Activated CD8-positive, alpha-beta memory T cell treated with anti-CD3 and anti-CD28 coated beads for 36 hours (primary cell): ENCODE measurements around the gene TBCE. TPM values are rescaled to one million over a fixed set of nuclear protein-coding genes. Genes with fewer than 3 reads are reported as not detected.
"Not testable (repeated sequence)": the region's sequence is repeated elsewhere in the genome, so short reads cannot be mapped to it uniquely, and the experiment has no call there.

Experiments used
- CTCF ChIA-PET: fragments of 350-600 bp; sonication (Branson Sonifier 250); formaldehyde crosslinking; loops from one replicate; lab custom pipeline; 2021; ENCODE audit warnings: antibody characterized with exemption; lab: Charles Lee
- POLR2A ChIA-PET: fragments of 350-600 bp; sonication (Branson Sonifier 250); formaldehyde crosslinking; loops from one replicate; lab custom pipeline; 2021; ENCODE audit warnings: antibody characterized with exemption; lab: Charles Lee
- total RNA-seq, 2 experiments: library from RNA; stranded (reverse); gene quantifications; one replicate each; pipeline ENCODE4 v1.2.3, GENCODE V29; 2021

TBCE gene
- total RNA-seq, 2 experiments from 2014 or later = 25.8 to 33.0 TPM

- POLR2A ChIA-PET = no interaction called here
- CTCF ChIA-PET = interaction anchor here (1.2 kb wide), 1 partner anchor 10 kb away, joined by 3 read pairs; no protein-coding TSS in a partner anchor
Measured at GRCh38 chr1:235426680-235427079, 59.5 kb downstream of the TBCE start.

GRCh38 chr1:235427447-235427846 lies 60.2 kb downstream of the TBCE start:
- POLR2A ChIA-PET = no interaction called here

DNA sequence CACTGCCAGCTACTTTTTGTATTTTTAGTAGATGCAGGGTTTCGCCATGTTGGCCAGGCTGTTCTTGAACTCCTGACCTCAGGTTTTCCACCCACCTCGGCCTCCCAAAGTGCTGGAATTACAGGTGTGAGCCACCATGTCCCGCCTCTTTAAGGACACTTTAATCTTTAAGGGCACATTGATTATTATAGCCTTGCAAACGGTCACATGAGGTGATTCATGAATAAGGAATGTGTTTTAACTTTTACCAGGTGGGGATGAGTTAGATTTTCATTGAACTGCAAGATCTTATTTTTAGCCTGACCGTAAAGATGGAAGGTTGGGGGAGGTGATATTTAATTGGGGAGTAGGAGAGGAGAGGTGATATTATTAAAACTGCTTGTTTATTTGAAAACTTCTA lies 61.9 kb downstream of the TBCE start:
- ChIA-PET POLR2A (no interaction called here), CTCF (no interaction called here)

More at GRCh38 chr1:235427447-235427846, 60.2 kb downstream of the TBCE start:
- CTCF ChIA-PET = interaction anchor here (1.2 kb wide), 1 partner anchor 11 kb away, joined by 3 read pairs; no protein-coding TSS in a partner anchor

- ChIA-PET POLR2A (no interaction called here), CTCF (no interaction called here)
Measured at GRCh38 chr1:235430991-235431390, 63.8 kb downstream of the TBCE start.

- ChIA-PET POLR2A (interaction anchor here (0.6 kb wide), 1 partner anchor 18 kb away, joined by 10 read pairs; no protein-coding TSS in a partner anchor), CTCF (interaction anchor here (0.6 kb wide), 1 partner anchor 11 kb away, joined by 5 read pairs; no protein-coding TSS in a partner anchor)
Measured at GRCh38 chr1:235434001-235434400, 66.8 kb downstream of the TBCE start.

- POLR2A ChIA-PET = no interaction called here
- CTCF ChIA-PET = no interaction called here
Measured at GRCh38 chr1:235441159-235441685, 74.0 kb downstream of the TBCE start.

DNA sequence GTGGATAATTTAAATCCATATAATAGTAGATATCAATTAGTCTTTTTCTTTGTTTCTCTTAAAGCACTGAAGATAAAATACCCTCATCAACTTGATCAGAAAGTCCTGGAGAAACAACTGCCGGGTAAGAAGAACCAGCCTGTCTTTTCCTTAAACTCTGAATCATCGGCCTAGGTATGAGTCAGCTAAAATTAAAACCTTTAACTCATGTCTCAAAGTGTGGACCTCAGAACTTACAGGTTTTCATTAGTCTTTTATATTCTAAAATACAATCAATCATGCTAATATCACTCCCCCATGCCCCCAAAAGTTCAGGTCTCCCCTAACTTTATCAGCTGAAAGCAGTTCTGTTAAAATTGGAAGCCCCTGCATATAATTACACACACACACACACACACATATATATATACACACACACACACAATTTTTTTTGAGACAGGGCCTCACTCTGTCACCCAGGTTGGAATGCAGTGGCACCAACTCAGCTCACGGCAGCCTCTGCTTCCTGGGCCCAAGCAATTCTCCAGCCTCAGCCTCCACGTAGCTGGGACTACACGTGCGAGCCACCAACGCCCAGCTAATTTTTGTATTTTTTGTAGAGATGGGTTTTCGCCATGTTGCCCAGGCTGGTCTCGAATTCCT lies 75.7 kb downstream of the TBCE start:
- CTCF ChIA-PET = no interaction called here
- POLR2A ChIA-PET = no interaction called here

DNA sequence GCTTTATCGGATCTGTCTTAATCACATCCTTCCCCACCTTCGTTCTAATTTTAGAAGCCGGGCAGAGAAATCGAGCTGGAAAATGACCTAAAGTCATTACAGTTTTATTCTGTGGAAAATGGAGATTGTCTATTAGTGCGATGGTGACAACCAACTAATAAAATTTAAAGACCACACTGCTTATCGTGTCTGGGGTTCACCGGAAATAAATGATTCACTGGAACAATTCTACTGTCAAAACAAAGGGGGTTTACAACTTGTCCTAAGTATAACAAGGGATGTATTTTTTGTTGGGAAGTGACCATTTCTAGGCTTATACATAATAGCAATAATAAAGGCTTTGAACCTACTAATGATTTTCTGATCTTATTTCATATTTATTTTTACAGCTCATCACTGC lies 81.4 kb downstream of the TBCE start:
- POLR2A ChIA-PET = no interaction called here
- CTCF ChIA-PET = no interaction called here

GRCh38 chr1:235450433-235450832 lies 83.2 kb downstream of the TBCE start:
- CTCF ChIA-PET = no interaction called here
- POLR2A ChIA-PET = no interaction called here

GRCh38 chr1:235450886-235451483 lies 83.8 kb downstream of the TBCE start:
- POLR2A ChIA-PET = no interaction called here
- CTCF ChIA-PET = no interaction called here

DNA sequence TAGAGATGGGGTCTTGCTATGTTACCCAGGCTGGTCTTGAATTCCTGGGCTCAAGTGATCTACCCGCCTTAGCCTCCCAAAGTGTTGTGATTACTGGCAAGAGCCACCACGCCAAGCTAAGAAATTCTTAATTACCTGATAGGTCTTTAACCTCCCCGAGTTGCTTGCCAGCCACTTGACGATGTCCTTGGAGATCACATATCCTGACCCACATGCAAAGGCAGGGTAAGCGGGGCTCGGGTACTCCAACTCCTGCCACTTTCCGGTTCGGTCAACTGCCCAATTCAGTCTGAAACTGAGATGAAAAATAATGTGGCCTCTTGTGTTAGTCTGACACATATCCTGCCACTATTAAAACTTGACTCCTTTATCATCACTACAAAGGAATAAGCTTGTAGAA lies 86.8 kb downstream of the TBCE start:
- CTCF ChIA-PET = interaction anchor here (0.6 kb wide), 1 partner anchor 66 kb away, joined by 3 read pairs; no protein-coding TSS in a partner anchor
- POLR2A ChIA-PET = no interaction called here

GRCh38 chr1:235455097-235455496 lies 87.9 kb downstream of the TBCE start:
- ChIA-PET CTCF (interaction anchor here (0.5 kb wide), 1 partner anchor 561 kb away, joined by 3 read pairs; no protein-coding TSS in a partner anchor), POLR2A (interaction anchor here (0.6 kb wide), 1 partner anchor 49 kb away, joined by 4 read pairs; the partner anchor contains the start of gene B3GALNT2)

- CTCF ChIA-PET = no interaction called here
Measured at GRCh38 chr1:235455823-235456222, 88.6 kb downstream of the TBCE start.

DNA sequence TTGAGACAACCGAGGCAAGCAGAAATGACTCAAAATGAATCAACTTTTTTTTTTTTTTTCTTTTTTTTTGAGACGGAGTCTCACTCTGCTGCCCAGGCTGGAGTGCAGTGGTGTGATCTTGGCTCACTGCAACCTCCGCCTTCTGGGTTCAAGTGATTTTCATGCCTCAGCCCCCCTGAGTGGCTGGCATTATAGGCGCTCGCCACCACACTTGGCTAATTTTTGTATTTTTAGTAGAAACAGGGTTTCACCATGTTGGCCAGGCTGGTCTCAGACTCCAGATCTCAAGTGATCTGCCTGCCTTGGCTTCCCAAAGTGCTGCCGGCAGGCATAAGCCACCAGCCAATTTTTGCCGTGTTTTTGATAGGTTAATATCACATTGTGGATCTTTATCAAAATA lies 90.6 kb downstream of the TBCE start:
- POLR2A ChIA-PET, CTCF ChIA-PET: not testable (repeated sequence)

More at GRCh38 chr1:235455823-235456222, 88.6 kb downstream of the TBCE start:
- POLR2A ChIA-PET = no interaction called here

DNA sequence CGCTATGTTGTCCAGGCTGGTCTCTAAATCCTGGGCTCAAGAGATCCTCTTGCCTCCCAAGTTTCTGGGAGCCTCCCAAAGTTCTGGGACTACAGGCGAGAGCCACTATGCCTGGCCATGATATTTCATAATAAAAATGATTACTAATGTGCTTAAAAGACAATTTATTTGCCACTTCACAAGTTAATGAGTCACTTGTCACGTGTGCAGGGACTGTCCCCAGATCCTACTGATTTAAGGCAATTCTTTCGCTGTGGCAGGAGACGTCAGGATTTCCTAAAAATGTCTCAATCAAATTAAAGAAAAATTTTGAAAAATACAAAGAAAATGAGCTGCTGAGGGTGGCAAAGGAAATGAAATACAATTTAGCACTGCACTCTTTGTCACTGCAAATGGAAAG lies 93.5 kb downstream of the TBCE start:
- POLR2A ChIA-PET = interaction anchor here (0.7 kb wide), 1 partner anchor 1038 kb away, joined by 6 read pairs; no protein-coding TSS in a partner anchor
- CTCF ChIA-PET = interaction anchor here (0.7 kb wide), 1 partner anchor 570 kb away, joined by 3 read pairs; no protein-coding TSS in a partner anchor

DNA sequence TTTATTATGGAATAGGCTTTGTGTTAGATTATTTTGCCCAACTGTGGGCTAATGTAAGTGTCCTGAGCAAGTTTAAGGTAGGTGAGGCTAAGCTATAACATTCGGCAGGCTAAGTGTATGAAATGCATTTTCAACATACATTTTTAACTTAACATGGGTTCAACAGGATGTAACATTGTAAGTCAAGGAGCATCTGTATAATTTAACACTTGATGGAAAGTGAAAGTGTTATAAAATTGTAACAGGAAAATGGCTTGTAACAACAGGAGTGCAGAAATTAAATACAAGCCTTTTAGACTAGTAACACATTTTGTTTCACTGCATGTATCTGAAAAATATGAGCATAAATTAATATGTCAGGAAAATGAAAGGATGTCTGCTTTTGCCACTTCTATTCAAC lies 94.7 kb downstream of the TBCE start:
- CTCF ChIA-PET = no interaction called here
- POLR2A ChIA-PET = no interaction called here

DNA sequence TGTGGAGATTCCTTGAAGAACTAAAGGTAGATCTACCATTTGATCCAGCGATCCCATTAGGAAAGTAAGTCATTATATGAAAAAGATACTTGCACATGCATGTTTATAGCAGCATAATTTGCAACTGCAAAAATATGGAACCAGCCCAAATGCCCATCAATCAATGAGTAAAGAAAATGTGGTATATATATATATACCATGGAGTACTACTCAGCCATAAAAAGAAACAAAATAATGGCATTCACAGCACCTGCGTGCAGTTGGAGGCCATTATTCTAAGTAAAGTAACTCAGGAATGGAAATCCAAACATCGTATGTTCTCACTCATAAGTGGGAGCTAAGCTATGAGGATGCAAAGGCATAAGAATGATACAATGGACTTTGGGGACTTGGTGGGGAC lies 95.6 kb downstream of the TBCE start:
- POLR2A ChIA-PET = not testable (repeated sequence)
- CTCF ChIA-PET = interaction anchor here (0.6 kb wide), 1 partner anchor 47 kb away, joined by 3 read pairs; no protein-coding TSS in a partner anchor

DNA sequence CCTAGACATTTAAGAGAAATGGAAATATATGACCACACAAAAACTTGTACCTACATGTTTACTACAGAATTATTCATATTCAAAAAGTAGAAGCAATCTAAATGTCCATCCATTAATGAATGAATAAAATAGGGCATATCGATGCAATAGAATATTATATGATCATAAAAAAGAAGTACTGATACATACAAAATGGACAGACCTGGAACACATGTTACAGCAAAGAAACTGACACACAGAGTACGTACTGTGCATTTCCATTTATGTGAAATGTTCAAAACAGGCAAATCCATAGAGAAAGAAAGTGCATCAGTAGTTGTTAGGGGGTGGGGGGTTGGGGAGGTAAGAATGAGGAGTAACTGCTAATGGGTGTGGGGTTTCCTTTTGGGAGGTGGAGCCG lies 97.8 kb downstream of the TBCE start:
- CTCF ChIA-PET = no interaction called here

GRCh38 chr1:235468004-235468403 lies 100.8 kb downstream of the TBCE start:
- POLR2A ChIA-PET = no interaction called here
- CTCF ChIA-PET = interaction anchor here (0.9 kb wide), 1 partner anchor 21 kb away, joined by 3 read pairs; no protein-coding TSS in a partner anchor

More for the DNA sequence above, 97.8 kb downstream of the TBCE start:
- POLR2A ChIA-PET = no interaction called here

DNA sequence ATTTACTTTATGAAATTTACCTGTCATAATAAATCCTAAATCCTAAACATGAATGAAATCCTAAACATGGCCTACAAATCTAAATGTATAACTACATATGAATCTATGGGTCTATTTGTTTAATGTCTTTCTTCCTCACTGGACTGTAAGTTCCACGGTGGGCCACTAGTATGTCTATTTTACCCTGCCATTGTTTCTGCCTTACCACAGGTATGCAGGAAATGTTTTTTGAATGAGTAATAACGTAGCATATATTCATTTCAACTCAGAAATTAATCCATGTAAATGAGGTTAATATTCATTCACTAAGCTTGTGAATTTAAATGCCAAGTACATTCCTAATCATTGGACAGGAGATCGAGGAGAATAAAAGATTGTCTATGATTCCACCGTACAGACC lies 101.7 kb downstream of the TBCE start:
- CTCF ChIA-PET = no interaction called here

More for the DNA sequence above, 101.7 kb downstream of the TBCE start:
- POLR2A ChIA-PET = interaction anchor here (0.7 kb wide), 1 partner anchor 900 kb away, joined by 8 read pairs; no protein-coding TSS in a partner anchor
